Kidney (tissue), 14 donors: ENCODE data around the gene SLC5A10. TPM values are rescaled to one million over a fixed set of nuclear protein-coding genes. Genes with fewer than 3 reads are reported as not detected.
"Not testable (repeated sequence)": the region's sequence is repeated elsewhere in the genome, so short reads cannot be mapped to it uniquely, and the experiment has no call there.

Experiments
- DNase-seq, 5 donors: peaks; one replicate each; pipeline ENCODE4 v3.0.0-alpha.2; 2013 to 2020
- FAIRE-seq: peaks from 2 replicates; lab custom pipeline; 2012; peaks lifted over from hg19 to GRCh38; lab: Jason Lieb, UNC
- H3K27ac ChIP-seq, 2 donors: one replicate each; pipeline ENCODE4 v1.7.0; 2013; ENCODE audit warnings: low read depth in 2 of 2, low read length in 2 of 2, inconsistent platforms in 1 of 2
- H3K27me3 ChIP-seq: one replicate; pipeline ENCODE4 v1.7.1; 2013; ENCODE audit warnings: low read length, inconsistent platforms; ENCODE audit not compliant: control insufficient read depth, insufficient read depth
- H3K36me3 ChIP-seq, 3 donors: one replicate each; pipeline versions ENCODE4 v1.7.0 to v1.7.1; 2013; ENCODE audit warnings: low read length in 3 of 3, control low read depth in 1 of 3, inconsistent platforms in 1 of 3; ENCODE audit not compliant: insufficient read depth in 3 of 3, control insufficient read depth in 2 of 3
- H3K4me1 ChIP-seq, 3 donors: one replicate each; pipeline versions ENCODE4 v1.7.0 to v1.7.1; 2013; ENCODE audit warnings: low read length in 3 of 3, inconsistent platforms in 1 of 3, low read depth in 1 of 3; ENCODE audit not compliant: control insufficient read depth in 2 of 3, insufficient read depth in 2 of 3
- H3K4me3 ChIP-seq, 3 donors: one replicate each; pipeline versions ENCODE4 v1.7.0 to v1.8.1; 2013; ENCODE audit warnings: low read length in 3 of 3, control low read depth in 1 of 3, inconsistent platforms in 1 of 3
- H3K9ac ChIP-seq, 3 donors: one replicate each; pipeline versions ENCODE4 v1.7.0 to v1.7.1; 2013; ENCODE audit warnings: low read length in 3 of 3, control low read depth in 1 of 3, inconsistent platforms in 1 of 3
- H3K9me3 ChIP-seq, 3 donors: one replicate each; pipeline versions ENCODE4 v1.7.0 to v1.7.1; 2013; ENCODE audit warnings: low read length in 3 of 3, control low read depth in 1 of 3, inconsistent platforms in 1 of 3; ENCODE audit not compliant: control insufficient read depth in 2 of 3, insufficient read depth in 1 of 3
- intact Hi-C: fragments of 100-400 bp; cut with DNase I; formaldehyde crosslinking; loops from one replicate; pipeline ENCODE4 v1.11.1; 2022
- polyA plus RNA-seq: library from polyadenylated mRNA; stranded (reverse); fragments of 350-450 nt; fragmentation: Illumina TruSeq; extraction: RNeasy Lipid Tissue Mini Kit (QIAGEN cat#74804); gene quantifications from one replicate; pipeline ENCODE4 v1.2.3, GENCODE V29; 2014; ENCODE audit warnings: low read depth, low replicate concordance; ENCODE audit not compliant: insufficient read depth
- total RNA-seq: library from RNA; stranded (reverse); fragmentation: NEBNext Ultra II Directional; extraction: Animal tissue kit (Norgen Biotek cat#: 25700); gene quantifications from one replicate; pipeline ENCODE4 v1.2.1, GENCODE V29; 2021
- TF ChIP-seq, protein P1 (sequence below): IDR thresholded peaks from 3 replicates; pipeline ENCODE4 v1.5.1; 2012; ENCODE audit warnings: mild to moderate bottlenecking, moderate library complexity, borderline replicate concordance; ENCODE audit not compliant: insufficient read depth; ENCODE audit errors: extremely low read depth
- donor health status: control.
- donor health status: control.
- donor health status: control.
- donor health status: control.
- donor health status: control.
- donor health status: DM: yes; HTN: yes; CAD: no.
- donor health status: Normal renal cell carcinoma (clear cell type).

Gene SLC5A10
- total and polyA plus RNA-seq, 2 donors from 2014 or later, result 9.7 to 16.5 TPM

DNA sequence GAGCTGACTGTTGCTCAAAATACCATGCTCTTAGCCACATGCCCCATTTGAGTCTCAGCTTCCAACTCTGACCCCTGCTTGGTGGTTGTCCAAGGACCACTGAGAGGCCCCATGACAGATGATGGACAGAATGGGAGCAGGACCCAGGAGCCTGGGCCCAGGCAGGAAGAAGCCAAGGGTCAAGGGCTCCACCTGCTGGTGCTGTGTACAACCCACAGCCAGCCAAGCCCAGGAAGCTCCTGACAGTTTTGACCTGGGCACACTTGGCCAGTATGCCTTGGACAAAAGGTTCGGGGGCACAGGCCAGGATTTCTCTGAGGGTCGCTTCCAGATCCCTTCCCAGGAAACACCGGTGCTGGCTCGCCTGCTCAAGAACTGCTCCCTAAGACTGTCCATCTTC, 79.8 kb downstream of the SLC5A10 start:
- TF ChIP-seq, protein P1, sequence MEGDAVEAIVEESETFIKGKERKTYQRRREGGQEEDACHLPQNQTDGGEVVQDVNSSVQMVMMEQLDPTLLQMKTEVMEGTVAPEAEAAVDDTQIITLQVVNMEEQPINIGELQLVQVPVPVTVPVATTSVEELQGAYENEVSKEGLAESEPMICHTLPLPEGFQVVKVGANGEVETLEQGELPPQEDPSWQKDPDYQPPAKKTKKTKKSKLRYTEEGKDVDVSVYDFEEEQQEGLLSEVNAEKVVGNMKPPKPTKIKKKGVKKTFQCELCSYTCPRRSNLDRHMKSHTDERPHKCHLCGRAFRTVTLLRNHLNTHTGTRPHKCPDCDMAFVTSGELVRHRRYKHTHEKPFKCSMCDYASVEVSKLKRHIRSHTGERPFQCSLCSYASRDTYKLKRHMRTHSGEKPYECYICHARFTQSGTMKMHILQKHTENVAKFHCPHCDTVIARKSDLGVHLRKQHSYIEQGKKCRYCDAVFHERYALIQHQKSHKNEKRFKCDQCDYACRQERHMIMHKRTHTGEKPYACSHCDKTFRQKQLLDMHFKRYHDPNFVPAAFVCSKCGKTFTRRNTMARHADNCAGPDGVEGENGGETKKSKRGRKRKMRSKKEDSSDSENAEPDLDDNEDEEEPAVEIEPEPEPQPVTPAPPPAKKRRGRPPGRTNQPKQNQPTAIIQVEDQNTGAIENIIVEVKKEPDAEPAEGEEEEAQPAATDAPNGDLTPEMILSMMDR, result peak; percentile 54
- H3K9me3 ChIP-seq, H3K4me3 ChIP-seq, H3K4me1 ChIP-seq, H3K36me3 ChIP-seq, FAIRE-seq, H3K27me3 ChIP-seq, intact Hi-C loops, H3K27ac ChIP-seq, H3K9ac ChIP-seq: not testable (repeated sequence)
- peak in 1 of 5 donors; percentile 81 for DNase-seq

DNA sequence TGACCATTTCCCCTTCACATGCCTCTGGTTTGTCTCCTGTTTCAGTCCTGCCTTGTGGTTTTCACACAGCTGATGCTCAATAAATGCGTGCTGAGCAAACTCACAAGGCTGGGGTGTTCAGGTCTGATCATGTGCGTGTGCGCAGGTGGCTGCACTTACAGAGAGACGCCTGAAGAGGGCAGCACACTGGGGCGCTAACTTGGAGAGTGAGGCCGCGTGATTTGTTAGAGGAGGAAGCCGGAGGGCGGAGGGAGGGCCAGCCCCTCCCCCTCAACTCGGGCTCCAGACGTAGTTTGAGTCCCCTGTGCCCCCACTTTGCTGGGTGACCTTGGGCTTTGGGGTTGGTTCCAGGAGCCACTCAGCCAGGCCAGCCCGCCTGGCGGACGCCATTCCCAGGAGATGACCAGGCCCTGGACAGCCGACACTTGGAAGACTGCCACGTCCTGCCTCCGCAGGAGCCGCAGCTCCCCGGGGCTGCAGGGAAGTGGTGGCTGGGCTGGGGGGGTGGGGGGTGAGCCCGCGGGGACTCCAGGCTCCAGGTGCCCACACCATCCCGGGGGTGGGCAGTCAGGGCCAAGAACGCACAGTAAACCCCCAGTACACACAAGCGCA, 80.5 kb downstream of the SLC5A10 start:
- DNase-seq, H3K9ac ChIP-seq, H3K9me3 ChIP-seq, H3K27ac ChIP-seq, H3K4me3 ChIP-seq, H3K36me3 ChIP-seq, H3K4me1 ChIP-seq, H3K27me3 ChIP-seq, FAIRE-seq, intact Hi-C loops: not testable (repeated sequence)

DNA sequence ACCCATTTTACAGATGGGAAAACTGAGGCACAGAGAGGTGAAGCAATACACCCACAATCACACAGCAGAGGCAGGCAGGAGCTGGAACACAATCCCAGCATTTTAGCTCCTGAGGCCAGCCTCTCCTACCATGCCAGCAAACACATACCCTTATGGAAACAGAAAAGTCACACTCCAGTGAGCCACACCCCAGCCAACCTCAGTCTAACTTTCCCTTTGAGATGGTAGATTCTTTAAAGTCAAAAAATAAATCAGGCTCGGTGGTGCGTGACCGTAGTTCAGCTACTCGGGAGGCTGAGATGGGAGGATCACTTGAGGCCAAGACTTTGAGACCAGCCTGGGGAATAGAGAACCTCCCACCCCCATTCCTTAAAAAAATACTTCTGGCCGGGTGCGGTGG, 84.2 kb downstream of the SLC5A10 start:
- H3K36me3 ChIP-seq, H3K9me3 ChIP-seq, H3K4me3 ChIP-seq, H3K4me1 ChIP-seq, DNase-seq, intact Hi-C loops, H3K27ac ChIP-seq, H3K9ac ChIP-seq, H3K27me3 ChIP-seq, FAIRE-seq: not testable (repeated sequence)

DNA sequence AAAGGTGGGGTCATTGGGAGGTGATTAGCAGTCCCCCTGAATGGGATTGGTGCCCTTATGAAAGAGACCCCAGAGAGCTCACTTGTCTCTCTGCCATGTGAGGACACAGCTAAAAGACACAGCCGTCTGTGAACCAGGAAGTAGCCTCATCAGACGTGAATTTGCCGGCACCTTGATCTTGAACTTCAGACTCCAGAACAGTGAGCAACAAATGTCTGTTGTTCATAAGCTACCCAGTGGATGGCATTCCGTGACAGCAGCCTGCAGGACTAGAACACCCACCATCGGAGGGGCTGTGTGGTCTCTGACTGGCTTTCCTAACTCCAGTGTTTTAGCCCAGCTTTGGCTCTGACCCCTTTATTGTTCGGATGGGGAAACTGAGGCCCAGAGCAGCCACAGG, 85.6 kb downstream of the SLC5A10 start:
- not testable (repeated sequence) for H3K9me3 ChIP-seq, FAIRE-seq

DNA sequence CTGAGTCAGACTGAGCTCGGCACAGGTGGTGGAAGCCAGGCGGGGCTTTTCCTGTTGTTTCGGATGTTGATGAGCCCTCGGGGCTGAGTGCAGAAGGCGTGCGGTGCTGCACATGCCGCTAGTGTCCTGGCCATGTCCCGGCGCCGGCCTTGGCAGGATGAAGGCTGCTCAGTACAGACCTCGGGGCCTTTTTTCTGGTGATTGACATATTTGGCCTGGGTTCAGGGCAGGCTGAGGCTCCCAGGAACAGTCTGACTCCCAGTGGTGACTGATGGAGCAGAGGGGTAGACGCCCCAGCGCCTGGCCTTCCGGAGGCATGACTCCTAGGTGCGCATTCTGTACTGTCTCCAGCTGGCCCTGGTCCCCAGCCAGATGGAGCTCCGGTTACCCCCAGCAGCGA, 86.0 kb downstream of the SLC5A10 start:
- H3K4me3 ChIP-seq, H3K4me1 ChIP-seq, H3K36me3 ChIP-seq, DNase-seq, FAIRE-seq, intact Hi-C loops, H3K9ac ChIP-seq, H3K27me3 ChIP-seq, H3K27ac ChIP-seq, H3K9me3 ChIP-seq: not testable (repeated sequence)

More for the DNA sequence above, 85.6 kb downstream of the SLC5A10 start:
- H3K36me3 ChIP-seq, H3K9ac ChIP-seq, H3K27ac ChIP-seq, H3K4me1 ChIP-seq, H3K27me3 ChIP-seq, DNase-seq, H3K4me3 ChIP-seq, intact Hi-C loops: not testable (repeated sequence)

DNA sequence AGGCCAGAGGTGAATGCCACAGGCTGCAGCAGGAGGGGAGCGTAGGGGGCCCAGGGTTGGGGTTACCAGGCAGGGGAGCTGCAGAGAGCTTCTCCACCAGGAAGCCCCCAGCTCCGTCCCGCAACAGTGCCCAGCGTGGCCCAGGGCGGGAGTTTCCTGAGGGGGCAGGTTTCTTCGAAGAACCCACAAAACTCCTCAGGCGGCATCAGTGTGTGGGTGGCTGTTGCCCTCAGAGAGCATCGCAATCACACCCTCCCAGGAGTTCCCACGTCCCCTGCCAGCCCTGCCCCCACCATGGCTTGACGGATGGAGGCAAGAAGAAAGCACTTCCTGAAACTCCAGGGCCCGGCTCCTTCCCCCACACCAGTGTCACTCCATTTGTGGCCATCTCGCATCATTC, 86.8 kb downstream of the SLC5A10 start:
- H3K27ac ChIP-seq, H3K36me3 ChIP-seq, H3K9me3 ChIP-seq, FAIRE-seq, H3K27me3 ChIP-seq, DNase-seq, H3K4me3 ChIP-seq, intact Hi-C loops, H3K4me1 ChIP-seq, H3K9ac ChIP-seq: not testable (repeated sequence)

DNA sequence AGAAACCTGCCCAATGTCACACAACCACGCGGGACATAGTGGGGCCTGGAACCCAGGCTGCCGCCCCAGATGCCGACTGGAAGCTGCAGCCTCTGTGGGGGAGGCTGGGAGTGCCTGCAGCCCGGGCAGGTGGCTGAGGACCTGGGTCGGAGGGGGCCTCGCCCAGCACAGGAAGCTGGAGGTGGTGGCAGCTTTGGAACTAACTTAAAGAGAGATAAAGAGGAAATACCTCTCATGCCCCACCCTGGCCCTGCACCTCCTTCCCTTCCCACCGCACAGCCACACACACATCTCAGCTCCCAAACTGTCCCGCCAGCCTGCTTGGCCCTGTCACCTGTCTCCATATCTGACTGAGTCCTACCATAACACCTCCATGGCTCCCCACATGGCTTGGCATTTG, 88.4 kb downstream of the SLC5A10 start:
- DNase-seq, H3K4me3 ChIP-seq, H3K9me3 ChIP-seq, H3K27me3 ChIP-seq, FAIRE-seq, H3K36me3 ChIP-seq, H3K27ac ChIP-seq, H3K4me1 ChIP-seq, intact Hi-C loops, H3K9ac ChIP-seq: not testable (repeated sequence)

DNA sequence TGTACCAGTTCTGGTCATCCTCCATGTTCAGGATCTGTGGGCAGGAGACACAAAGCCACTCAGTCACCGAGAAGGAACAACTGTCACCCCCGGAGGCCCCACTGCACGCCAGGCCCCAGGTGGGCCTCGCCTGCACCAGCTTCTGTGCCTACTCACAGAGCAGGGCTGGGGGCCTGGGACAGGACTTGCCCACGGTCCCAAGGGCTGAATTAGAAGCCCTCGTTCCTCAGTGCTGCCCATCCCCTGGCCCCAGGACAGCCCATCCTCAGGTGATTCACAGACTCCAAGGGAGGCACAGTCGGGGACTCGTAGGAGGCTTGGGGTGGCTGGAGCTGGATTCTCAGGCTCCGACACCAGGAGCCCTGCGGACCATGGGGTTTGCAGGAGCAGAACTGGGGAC, 89.9 kb downstream of the SLC5A10 start:
- H3K36me3 ChIP-seq, H3K27me3 ChIP-seq, H3K9me3 ChIP-seq, H3K27ac ChIP-seq, H3K9ac ChIP-seq, FAIRE-seq, intact Hi-C loops, H3K4me1 ChIP-seq, H3K4me3 ChIP-seq: not testable (repeated sequence)
- peak in 1 of 5 donors; percentile 1 for DNase-seq
